SK-N-MC (cell line): ENCODE data around the gene SATB2.

Experiments used
- EZH2 ChIP-seq: fragments of 200-600 bp; sonication (generic); IDR thresholded peaks from one replicate; pipeline ENCODE4 v1.6.1; 2017; ENCODE audit warnings: antibody characterized with exemption
- FOXP2 ChIP-seq: optimal IDR thresholded peaks from 2 replicates; pipeline ENCODE3; 2011; ENCODE audit warnings: mild to moderate bottlenecking, moderate library complexity; ENCODE audit not compliant: insufficient read depth; ENCODE audit errors: extremely low read length, control extremely low read depth
- POLR2AphosphoS5 ChIP-seq: IDR thresholded peaks from 2 replicates; pipeline ENCODE4 v1.6.1; 2012; ENCODE audit warnings: mild to moderate bottlenecking, low read depth, low read length, borderline replicate concordance

DNA sequence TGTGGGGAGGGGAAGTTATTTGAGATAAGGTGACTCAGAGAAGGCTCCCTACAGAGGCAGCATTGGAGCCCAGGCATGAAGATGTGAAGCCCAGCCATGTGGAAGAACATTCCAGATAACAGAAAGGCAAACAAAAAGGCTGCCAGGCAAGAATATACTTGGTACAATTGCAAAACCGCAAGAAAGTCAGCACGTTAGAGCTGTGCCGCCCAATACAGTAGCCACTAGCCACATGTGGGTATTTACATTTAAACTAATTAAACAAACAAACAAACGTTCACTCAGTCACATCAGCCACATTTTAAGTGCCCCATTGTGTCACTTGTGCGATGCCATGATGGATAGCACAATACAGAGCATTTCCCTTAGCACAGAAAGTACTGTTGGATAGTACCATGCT, 179.6 kb downstream of the SATB2 start:
- TF ChIP-seq POLR2AphosphoS5 (no peak), EZH2 (no peak), FOXP2 (no peak)
